H1 (cell line): ENCODE data around the gene CLRN2. TPM values are rescaled to one million over a fixed set of nuclear protein-coding genes. Genes with fewer than 3 reads are reported as not detected.

Experiments
- CTCF ChIA-PET: fragments of 300-600 bp; sonication (Branson Sonifier 250); formaldehyde crosslinking; loops from one replicate; lab custom pipeline; 2021; ENCODE audit not compliant: partially characterized antibody; lab: Charles Lee
- POLR2A ChIA-PET: fragments of 300-600 bp; sonication (Branson Sonifier 250); formaldehyde crosslinking; loops from one replicate; lab custom pipeline; 2021; ENCODE audit warnings: inconsistent platforms; ENCODE audit not compliant: partially characterized antibody; lab: Charles Lee
- DNase-seq, 2 experiments: peaks; one replicate each; pipeline versions ENCODE4 v3.0.0 to v3.0.0-alpha.2; 2010 to 2022; ENCODE audit warnings: low spot score in 2 of 2, low read depth in 1 of 2, mixed read lengths in 1 of 2
- FAIRE-seq: peaks from 2 replicates; lab custom pipeline; 2011; peaks lifted over from hg19 to GRCh38; lab: Jason Lieb, UNC
- H2AFZ ChIP-seq: 2 replicates; pipeline ENCODE4 v1.8.1; 2012; ENCODE audit warnings: low read length, inconsistent platforms
- H2AK5ac ChIP-seq: 2 replicates; pipeline ENCODE4 v1.6.1; 2013; ENCODE audit warnings: low read depth, low read length
- H2BK120ac ChIP-seq: replicated peaks from 2 replicates; pipeline ENCODE3; 2013; ENCODE audit warnings: low read depth, low read length, inconsistent platforms
- H2BK12ac ChIP-seq: 2 replicates; pipeline ENCODE4 v1.6.1; 2013; ENCODE audit warnings: low read depth, low read length
- H2BK15ac ChIP-seq: 2 replicates; pipeline ENCODE4 v1.6.1; 2013; ENCODE audit warnings: low read length
- H2BK20ac ChIP-seq: 2 replicates; pipeline ENCODE4 v1.6.1; 2013; ENCODE audit warnings: low read length
- H2BK5ac ChIP-seq: 2 replicates; pipeline ENCODE4 v1.6.1; 2013; ENCODE audit warnings: low read depth, low read length
- H3K14ac ChIP-seq: 2 replicates; pipeline ENCODE4 v1.6.1; 2013; ENCODE audit warnings: inconsistent platforms; ENCODE audit not compliant: insufficient read length
- H3K18ac ChIP-seq: 2 replicates; pipeline ENCODE4 v1.6.1; 2013; ENCODE audit warnings: low read length; ENCODE audit errors: extremely low read depth
- H3K23ac ChIP-seq: 2 replicates; pipeline ENCODE4 v1.6.1; 2013; ENCODE audit warnings: inconsistent platforms; ENCODE audit not compliant: insufficient read length
- H3K23me2 ChIP-seq: 2 replicates; pipeline ENCODE4 v1.6.1; 2013; ENCODE audit warnings: low read depth, low read length
- H3K27ac ChIP-seq: 2 replicates; pipeline ENCODE4 v1.6.1; 2011; ENCODE audit warnings: low read depth, low read length, inconsistent platforms
- H3K27me3 ChIP-seq, 4 experiments: replicated peaks in 1 of 4; 1 replicate in 1 of 4; 2 replicates in 3 of 4; pipeline versions ENCODE4 v1.6.1 to v1.8.1; 2011 to 2013; ENCODE audit warnings: low read length in 3 of 4, mild to moderate bottlenecking in 3 of 4, inconsistent platforms in 2 of 4, mixed read lengths in 2 of 4, moderate library complexity in 1 of 4; ENCODE audit not compliant: control insufficient read depth in 3 of 4, insufficient read depth in 3 of 4; ENCODE audit errors: extremely low read depth in 1 of 4
- H3K36me3 ChIP-seq, 4 experiments: 2 replicates each; pipeline versions ENCODE4 v1.6.1 to v1.8.1; 2011 to 2013; ENCODE audit warnings: mild to moderate bottlenecking in 4 of 4, low read length in 3 of 4, moderate library complexity in 2 of 4, control low read depth in 1 of 4, inconsistent platforms in 1 of 4; ENCODE audit not compliant: insufficient read depth in 4 of 4, control insufficient read depth in 2 of 4
- H3K4ac ChIP-seq: replicated peaks from 2 replicates; pipeline ENCODE3; 2013; ENCODE audit warnings: low read length, low read depth, mixed read lengths, inconsistent platforms; ENCODE audit not compliant: insufficient read length
- H3K4me1 ChIP-seq, 4 experiments: replicated peaks in 1 of 4; 1 replicate in 1 of 4; 2 replicates in 3 of 4; pipeline versions ENCODE4 v1.6.1 to v1.8.1; 2011 to 2013; ENCODE audit warnings: low read length in 3 of 4, inconsistent platforms in 2 of 4, mixed read lengths in 1 of 4; ENCODE audit not compliant: insufficient read depth in 4 of 4, control insufficient read depth in 3 of 4
- H3K4me2 ChIP-seq, 2 experiments: 2 replicates each; pipeline versions ENCODE4 v1.6.1 to v1.8.1; 2011 to 2013; ENCODE audit warnings: low read depth in 2 of 2, low read length in 2 of 2, control low read depth in 1 of 2, inconsistent platforms in 1 of 2, mild to moderate bottlenecking in 1 of 2; ENCODE audit not compliant: insufficient read depth in 1 of 2
- H3K4me3 ChIP-seq, 4 experiments: fragments of 200-600, 300-600 bp in 1 of 4; sonication (generic), shearing (Covaris generic), sonication (Bioruptor Twin) in 1 of 4; 2 replicates each; pipeline versions ENCODE4 v1.5.1 to v1.8.1; 2011 to 2016; ENCODE audit warnings: low read length in 4 of 4, low read depth in 3 of 4, control low read depth in 2 of 4, inconsistent platforms in 2 of 4, mild to moderate bottlenecking in 2 of 4, mixed read lengths in 1 of 4, moderate library complexity in 1 of 4; ENCODE audit not compliant: insufficient read depth in 2 of 4; ENCODE audit errors: extremely low read depth in 1 of 4
- H3K56ac ChIP-seq: replicated peaks from 2 replicates; pipeline ENCODE3; 2013; ENCODE audit warnings: low read depth, mild to moderate bottlenecking, mixed read lengths, low read length, inconsistent platforms; ENCODE audit not compliant: insufficient read length
- H3K79me1 ChIP-seq: 2 replicates; pipeline ENCODE4 v1.6.1; 2013; ENCODE audit warnings: low read depth, low read length, control low read depth
- H3K79me2 ChIP-seq, 2 experiments: 2 replicates each; pipeline versions ENCODE4 v1.6.1 to v1.8.1; 2012 to 2013; ENCODE audit warnings: low read length in 2 of 2, mild to moderate bottlenecking in 2 of 2, inconsistent platforms in 1 of 2; ENCODE audit not compliant: insufficient read depth in 2 of 2, control insufficient read depth in 1 of 2
- H3K9ac ChIP-seq, 4 experiments: replicated peaks in 1 of 4; 1 replicate in 1 of 4; 2 replicates in 3 of 4; pipeline versions ENCODE4 v1.6.1 to v1.8.1; 2011 to 2013; ENCODE audit warnings: low read depth in 3 of 4, low read length in 3 of 4, control low read depth in 2 of 4, mild to moderate bottlenecking in 2 of 4, moderate library complexity in 2 of 4, inconsistent platforms in 1 of 4; ENCODE audit errors: extremely low read depth in 1 of 4
- H3K9me3 ChIP-seq, 2 experiments: 2 replicates each; pipeline versions ENCODE4 v1.6.1 to v1.8.1; 2012 to 2013; ENCODE audit warnings: mild to moderate bottlenecking in 2 of 2, moderate library complexity in 2 of 2, control low read depth in 1 of 2, inconsistent platforms in 1 of 2, low read depth in 1 of 2, low read length in 1 of 2, mixed read lengths in 1 of 2; ENCODE audit not compliant: insufficient read depth in 2 of 2
- H4K20me1 ChIP-seq, 2 experiments: replicated peaks in 1 of 2; 2 replicates each; pipeline versions ENCODE3 to v1.8.1; 2011 to 2013; ENCODE audit warnings: inconsistent platforms in 2 of 2, low read length in 2 of 2, mild to moderate bottlenecking in 1 of 2; ENCODE audit not compliant: insufficient read depth in 2 of 2, control insufficient read depth in 1 of 2
- H4K5ac ChIP-seq: 2 replicates; pipeline ENCODE4 v1.6.1; 2013; ENCODE audit warnings: low read length, low read depth, mixed read lengths, inconsistent platforms; ENCODE audit not compliant: insufficient read length
- H4K8ac ChIP-seq: 2 replicates; pipeline ENCODE4 v1.8.0; 2013; ENCODE audit warnings: mild to moderate bottlenecking, moderate library complexity, low read length, inconsistent platforms; ENCODE audit not compliant: insufficient read depth; ENCODE audit errors: extremely low read depth
- H4K91ac ChIP-seq: replicated peaks from 2 replicates; pipeline ENCODE3; 2013; ENCODE audit warnings: low read length, mixed read lengths, inconsistent platforms; ENCODE audit not compliant: insufficient read length
- CEBPB ChIP-seq: IDR thresholded peaks from 2 replicates; pipeline ENCODE4 v1.6.1; 2012; ENCODE audit warnings: low read depth, low read length
- POU5F1 ChIP-seq: IDR thresholded peaks from 2 replicates; pipeline ENCODE4 v1.6.1; 2011; ENCODE audit warnings: low read depth, mild to moderate bottlenecking, low read length, moderate library complexity
- WGBS, 2 experiments: shearing (Covaris generic) in 1 of 2; methylation state at CpG; one replicate each; pipeline versions ENCODE4 v1.1.6 to v1.1.7; 2013 to 2015; ENCODE audit warnings: low lambda C conversion rate in 2 of 2, mixed read lengths in 2 of 2, inconsistent platforms in 1 of 2, low coverage in 1 of 2, missing lambda C conversion rate in 1 of 2; ENCODE audit not compliant: insufficient replicate concordance in 2 of 2, insufficient coverage in 1 of 2, insufficient read length in 1 of 2; ENCODE audit errors: extremely low coverage in 1 of 2, missing lambda C conversion rate in 1 of 2; 5-methylcytosine and 5-hydroxymethylcytosine counted together
- polyA plus RNA-seq, 7 experiments: library from polyadenylated mRNA; depleted of rRNA in 3 of 7; stranded (reverse) in 5 of 7; unstranded in 2 of 7; fragments of >200 nt in 5 of 7; fragments of 200-250 nt in 2 of 7; gene quantifications; 1 replicate in 5 of 7; 2 replicates in 1 of 7; 4 replicates in 1 of 7; pipeline versions ENCODE4 v1.2.1 to v1.2.3, GENCODE V29; 2011 to 2013; ENCODE audit warnings: missing spikeins in 2 of 7, mixed read lengths in 2 of 7
- total RNA-seq: library from RNA; stranded (reverse); fragmentation: NEBNext Ultra II Directional; extraction: Animal tissue kit (Norgen Biotek cat#: 25700); gene quantifications from 2 replicates; pipeline ENCODE4 v1.2.1, GENCODE V29; 2021

Gene CLRN2
- total and polyA plus RNA-seq, 2 of the 8 experiments (the other 6 are each of a cell fraction or from before 2014, with no cell fraction given): not detected

DNA sequence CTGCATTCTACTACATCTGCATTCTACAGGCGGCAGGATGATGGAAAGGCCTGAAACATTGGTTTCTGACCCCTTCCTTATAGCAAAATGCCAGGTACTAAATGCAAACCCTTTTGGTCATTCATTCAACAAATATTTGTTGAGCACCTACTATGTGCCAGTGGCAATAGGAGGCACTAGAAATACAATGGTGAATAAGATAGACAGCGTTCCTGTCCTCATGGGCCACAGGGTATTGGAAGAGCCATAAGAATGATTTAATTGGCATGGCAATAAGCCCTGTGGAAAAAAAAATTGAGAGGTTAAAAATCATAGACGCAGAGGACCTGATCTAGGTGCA lies 44.7 kb downstream of the CLRN2 start:
- CTCF ChIA-PET: interaction anchor here (2.4 kb wide), 1 partner anchor 11 kb away, joined by 9 read pairs; no protein-coding TSS in a partner anchor
- no peaks in the 10 kb centered on the region for H3K36me3 ChIP-seq

More for the DNA sequence above, 44.7 kb downstream of the CLRN2 start:
- no peaks in the 10 kb centered on the region for H3K9me3 ChIP-seq
- H4K8ac ChIP-seq: no peak overlapping the region
- no peak overlapping the region for H2BK15ac ChIP-seq
- no peaks in the 10 kb centered on the region for H3K79me1 ChIP-seq
- FAIRE-seq: no peak
- no peak overlapping the region for H2BK20ac ChIP-seq
- H3K18ac ChIP-seq: no peak overlapping the region
- 84% methylated on average over 3 of the region's 3 CpGs; no CpG with 5 or more reads in 1 of the 2 experiments for WGBS, 2 experiments
- no peak overlapping the region for H2AK5ac ChIP-seq
- no peak for DNase-seq
- TF ChIP-seq POU5F1 (no peak), CEBPB (no peak)
- TF ChIP-seq, all 59 proteins: peak for 0
- H4K91ac ChIP-seq: no peak overlapping the region
- H3K14ac ChIP-seq: no peak overlapping the region
- no peak overlapping the region for H3K56ac ChIP-seq
- no peak overlapping the region for H3K4me2 ChIP-seq
- no peaks in the 10 kb centered on the region for H4K20me1 ChIP-seq
- no peak overlapping the region for H3K4ac ChIP-seq
- no peak overlapping the region for H3K4me3 ChIP-seq
- H3K4me1 ChIP-seq: no peaks in the 10 kb centered on the region
- no peak overlapping the region for H3K9ac ChIP-seq
- no peak overlapping the region for H2BK5ac ChIP-seq
- H2AFZ ChIP-seq: no peak overlapping the region
- no peaks in the 10 kb centered on the region for H3K79me2 ChIP-seq
- no peaks in the 10 kb centered on the region for H3K23me2 ChIP-seq
- no peak overlapping the region for H2BK120ac ChIP-seq
- POLR2A ChIA-PET: interaction anchor here (1.0 kb wide), 1 partner anchor 76 kb away, joined by 5 read pairs; no protein-coding TSS in a partner anchor
- H3K27me3 ChIP-seq: no peaks in the 10 kb centered on the region
- H3K27ac ChIP-seq: no peak overlapping the region
- no peak overlapping the region for H2BK12ac ChIP-seq
- no peak overlapping the region for H4K5ac ChIP-seq
- no peak overlapping the region for H3K23ac ChIP-seq
